ENCODE data around the gene RHBDL3.

Gene RHBDL3

DNA sequence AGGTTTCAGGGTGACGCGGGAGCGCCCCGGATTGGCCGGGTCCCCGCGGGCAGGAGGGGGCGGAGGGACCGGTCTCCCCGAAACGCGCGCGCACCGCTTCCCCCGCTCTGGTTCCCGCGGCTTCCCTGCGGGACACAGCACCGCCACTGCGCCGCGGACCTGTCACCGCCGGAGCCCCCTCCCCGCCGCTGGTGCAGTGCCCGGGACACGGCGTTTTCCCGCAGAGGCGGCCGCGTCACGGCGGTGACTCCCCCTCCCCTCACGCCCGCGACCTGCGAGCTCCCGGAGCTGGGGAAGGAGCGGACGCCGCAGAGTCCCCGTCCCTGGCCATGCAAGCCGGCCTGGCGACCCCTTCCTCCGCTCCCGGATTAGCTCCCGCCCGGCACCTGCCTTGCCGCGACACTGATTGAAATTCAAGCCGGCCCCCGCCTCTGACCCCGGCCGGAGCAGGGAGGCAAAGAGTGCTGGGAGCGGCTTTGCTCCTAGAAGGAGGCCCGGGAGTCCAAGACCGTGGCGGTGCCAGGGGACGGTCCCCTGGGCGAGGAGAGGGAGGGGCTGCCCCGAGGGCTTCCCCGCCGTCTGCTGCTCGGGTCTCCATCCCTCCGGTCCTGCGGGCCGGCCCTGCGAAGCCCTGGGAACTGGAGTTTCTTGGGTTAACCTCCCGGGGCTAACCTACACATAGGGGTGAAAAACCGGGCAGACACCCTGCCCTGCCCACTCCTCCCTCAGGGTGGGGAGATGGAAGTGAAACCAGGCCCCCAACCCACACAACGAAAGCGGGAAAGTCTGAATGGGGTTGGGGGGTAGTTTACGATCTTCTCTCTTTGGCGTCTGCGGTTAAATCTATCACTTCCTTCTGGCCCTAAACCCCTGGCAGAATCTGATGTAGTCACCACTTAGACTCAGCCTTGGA is 1.0 kb downstream of the RHBDL3 start:
- DNase-seq (ENCODE audit: low spot score) = no peak

DNA sequence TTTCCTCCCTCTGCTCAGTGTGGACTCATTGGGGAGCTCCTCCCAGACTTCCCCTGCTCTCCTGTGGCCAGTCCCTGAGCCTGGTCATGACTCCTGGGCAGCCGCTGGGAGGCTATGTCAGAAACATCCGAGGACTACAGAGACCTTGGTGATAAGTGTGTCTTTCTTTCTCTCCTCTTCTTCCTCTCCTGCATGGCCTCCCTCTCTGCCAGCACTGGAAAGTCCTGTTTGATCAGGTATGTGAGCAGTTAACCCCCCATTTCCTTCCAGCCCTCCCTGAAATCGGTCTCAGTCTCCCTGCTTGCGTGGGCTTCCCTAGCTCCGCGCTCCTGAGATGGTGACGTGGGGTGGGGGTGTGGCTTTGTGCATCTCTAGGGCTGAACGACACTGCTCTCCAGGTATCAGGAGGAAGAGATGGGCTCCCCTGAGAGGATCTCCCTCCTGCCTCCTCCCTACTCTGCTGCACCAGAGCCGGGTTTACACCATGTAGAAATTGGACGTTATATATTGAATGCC is 2.1 kb downstream of the RHBDL3 start:
- DNase-seq (ENCODE audit: low spot score) = no peak

DNA sequence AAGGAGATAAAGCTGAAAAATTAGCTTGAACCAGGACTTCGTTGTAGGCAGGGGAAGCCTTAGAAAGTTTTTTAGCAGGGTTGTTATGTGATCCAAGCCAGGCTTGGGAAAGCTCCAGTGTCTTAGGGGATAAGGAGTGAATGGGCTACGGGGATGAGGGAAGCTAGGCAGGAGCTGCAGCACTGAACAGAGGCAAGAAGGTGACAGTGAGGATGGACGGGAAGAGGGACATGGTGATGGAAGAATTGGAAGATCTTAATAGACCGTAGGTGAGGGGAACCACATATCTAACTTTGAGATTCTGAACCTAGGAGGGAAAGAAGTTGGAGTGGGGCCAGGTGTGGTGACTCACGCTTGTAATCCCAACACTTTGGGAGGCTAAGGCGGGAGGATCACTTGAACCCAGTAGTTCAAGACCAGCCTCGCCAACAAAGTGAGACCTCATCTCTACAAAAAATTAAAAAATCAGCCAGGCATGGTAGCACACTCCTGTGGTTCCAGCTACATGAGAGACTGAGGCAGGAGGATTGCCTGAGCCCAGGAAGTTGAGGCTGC is 3.2 kb downstream of the RHBDL3 start:
- DNase-seq (ENCODE audit: low spot score) = no peak

DNA sequence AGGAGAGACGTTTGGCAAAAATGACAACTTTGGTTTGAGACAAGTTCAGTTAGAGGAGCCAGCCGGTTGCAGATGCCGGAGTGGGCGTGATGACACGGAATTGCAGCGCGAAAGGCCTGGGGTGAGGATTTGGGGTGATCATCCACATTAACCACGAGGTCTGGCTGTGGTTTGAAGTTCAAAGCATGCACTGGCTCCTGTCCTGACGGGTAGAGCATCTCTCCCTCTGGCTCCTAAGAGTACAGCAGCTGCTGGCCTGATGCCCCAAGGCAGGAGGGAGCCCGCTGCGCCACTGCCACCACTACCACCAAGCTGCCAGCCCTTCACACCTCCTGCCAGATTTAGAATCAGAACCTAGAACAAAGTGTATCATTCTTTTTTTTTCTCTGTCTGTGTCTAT is 3.7 kb downstream of the RHBDL3 start:
- peak; percentile 92 for DNase-seq (ENCODE audit: low spot score)

DNA sequence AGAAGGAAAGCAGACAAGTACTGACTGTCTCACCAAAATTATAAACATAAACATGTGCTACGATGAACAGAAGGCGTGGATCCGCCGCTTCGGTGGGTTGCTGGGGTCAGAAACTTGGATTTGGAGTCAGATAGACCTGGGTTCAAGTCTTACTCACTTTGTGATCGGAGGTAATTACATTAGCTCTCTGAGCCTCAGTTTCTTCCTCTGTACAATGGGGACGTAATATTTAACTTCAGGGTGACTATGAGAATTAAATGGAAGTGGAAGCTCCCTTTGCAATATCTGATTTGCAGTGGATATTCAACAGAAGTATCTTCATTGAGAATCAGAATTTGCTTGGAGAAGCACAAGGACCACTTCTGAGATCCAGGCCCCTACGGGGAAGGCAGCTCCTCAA is 6.2 kb downstream of the RHBDL3 start:
- no peak for DNase-seq (ENCODE audit: low spot score)

DNA sequence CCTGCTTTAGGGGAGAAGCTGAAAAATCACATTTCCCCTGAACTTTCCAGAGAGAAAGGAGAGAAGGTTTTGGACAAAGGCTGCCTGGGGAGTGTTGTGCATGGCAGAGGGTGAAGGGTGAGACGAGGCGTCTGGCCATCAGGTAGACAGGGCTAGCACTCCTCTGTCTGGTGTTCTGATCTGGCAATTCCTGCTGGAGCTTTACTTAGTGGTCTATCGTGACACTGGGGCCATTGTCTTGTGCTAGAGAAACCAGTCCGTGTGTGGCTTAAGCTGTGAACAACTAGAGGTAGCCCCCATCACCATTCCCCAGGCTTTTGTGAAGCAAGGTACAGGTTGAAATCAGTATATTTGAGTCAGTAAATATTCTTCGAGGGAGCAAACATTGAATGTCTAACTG is 8.5 kb downstream of the RHBDL3 start:
- DNase-seq (ENCODE audit: low spot score) = no peak

DNA sequence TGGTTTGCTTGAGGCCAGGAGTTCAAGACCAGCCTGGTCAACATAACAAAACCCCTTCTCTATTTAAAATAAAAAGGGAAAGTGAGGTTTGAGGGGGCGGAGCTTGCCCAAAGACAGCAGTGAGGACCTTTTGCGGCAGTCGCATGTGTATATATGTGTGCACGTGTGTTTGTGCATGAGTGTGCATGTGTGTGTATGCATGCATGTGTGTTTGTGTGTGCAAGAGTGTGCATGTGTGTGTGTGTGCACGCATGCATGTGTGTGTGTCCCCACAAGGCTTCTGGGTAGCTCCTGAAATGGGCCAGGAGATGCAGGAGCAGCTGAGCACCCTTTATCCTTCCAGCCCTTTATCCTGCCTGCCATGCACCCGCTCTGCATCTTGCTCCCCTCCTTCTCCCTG is 9.0 kb downstream of the RHBDL3 start:
- DNase-seq (ENCODE audit: low spot score) = no peak

DNA sequence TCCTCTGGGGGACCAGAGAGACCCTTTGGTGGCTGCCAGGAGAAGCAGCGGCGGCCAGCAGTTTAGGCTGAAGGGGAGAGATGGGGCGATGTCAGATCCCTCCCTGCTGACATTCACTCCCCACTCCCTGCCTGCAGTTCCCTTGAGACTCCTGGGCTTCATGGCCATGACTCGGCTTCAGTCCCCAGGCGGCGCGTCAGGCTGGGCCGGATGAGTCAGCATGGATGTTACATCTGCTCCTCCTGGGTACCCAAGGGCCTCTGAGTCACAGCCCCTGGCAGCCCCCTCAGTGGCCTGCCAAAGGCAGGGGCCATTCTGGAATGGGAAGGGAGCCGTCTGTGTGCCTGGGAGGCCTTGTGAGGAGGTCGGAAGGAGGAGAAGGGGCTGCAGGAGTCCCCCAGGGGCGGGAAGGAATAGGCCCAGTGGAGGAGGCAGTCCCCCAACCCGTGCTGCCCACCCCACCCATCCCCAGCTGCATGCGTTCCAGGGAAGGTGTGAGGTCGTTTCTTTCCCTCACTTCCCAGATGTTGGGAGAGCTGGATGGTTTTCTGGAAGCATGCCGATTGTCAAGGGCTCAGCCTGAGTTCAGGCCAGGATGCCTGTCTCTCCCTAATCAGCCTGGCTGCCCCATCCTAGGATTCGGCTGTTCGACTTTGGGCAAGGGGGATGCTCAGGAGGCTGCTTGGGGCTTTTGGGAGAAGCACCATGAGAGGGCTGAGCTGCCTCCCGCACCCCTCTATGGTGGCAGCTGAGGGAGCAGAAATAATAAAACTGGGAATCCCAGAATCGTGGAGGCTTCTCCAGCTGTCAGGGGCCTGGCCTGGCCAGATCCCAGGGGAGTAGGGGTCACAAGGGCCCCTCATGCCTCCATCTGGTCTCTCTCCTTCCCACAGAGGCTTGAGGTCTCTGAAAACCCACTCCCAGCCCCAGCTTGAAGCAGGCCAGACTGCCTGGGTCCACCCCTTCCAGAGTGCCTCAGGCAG is 9.7 kb downstream of the RHBDL3 start:
- no peak for DNase-seq (ENCODE audit: low spot score)

DNA sequence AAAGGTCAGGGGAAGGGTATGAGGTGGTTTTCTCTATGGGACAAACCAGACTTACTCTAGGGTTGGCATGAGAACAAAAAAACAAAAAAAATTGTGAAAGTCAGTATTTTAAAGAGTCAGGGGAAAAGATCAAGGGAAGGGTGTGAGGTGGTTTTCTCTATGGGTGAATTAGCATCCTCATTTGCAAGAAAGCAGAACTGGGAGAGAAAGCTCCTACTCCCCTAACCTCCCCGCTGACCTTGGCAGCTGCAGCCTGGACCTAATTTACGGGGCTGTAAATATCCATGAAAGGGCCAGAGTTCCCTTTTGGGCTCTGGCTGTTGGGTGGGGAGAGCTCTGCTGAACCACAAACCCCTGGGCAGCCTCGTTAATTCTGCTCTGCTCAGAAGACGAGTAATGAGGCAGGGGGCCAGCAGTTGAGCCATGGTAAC is 10.6 kb downstream of the RHBDL3 start:
- no peak for DNase-seq (ENCODE audit: low spot score)

DNA sequence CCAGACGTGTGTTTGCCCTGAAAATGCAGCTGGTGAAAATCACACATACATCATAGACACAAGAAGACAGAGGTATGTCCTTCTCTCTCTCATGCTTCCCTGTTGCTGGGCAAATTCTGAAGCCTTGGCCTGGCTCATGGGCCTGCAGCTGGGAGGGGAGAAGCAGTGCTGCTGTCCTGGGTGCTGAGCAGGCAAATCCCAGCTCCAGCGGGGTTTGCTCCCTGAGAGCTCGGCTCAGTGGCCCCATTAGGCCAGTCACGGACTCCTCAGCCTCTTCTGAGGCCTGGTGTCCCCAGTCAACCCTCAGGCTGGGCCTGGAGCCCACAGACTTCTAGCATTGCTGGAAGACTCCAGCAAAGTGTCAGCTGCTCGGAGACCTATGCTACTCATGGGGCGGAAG is 11.7 kb downstream of the RHBDL3 start:
- no peak for DNase-seq (ENCODE audit: low spot score)

DNA sequence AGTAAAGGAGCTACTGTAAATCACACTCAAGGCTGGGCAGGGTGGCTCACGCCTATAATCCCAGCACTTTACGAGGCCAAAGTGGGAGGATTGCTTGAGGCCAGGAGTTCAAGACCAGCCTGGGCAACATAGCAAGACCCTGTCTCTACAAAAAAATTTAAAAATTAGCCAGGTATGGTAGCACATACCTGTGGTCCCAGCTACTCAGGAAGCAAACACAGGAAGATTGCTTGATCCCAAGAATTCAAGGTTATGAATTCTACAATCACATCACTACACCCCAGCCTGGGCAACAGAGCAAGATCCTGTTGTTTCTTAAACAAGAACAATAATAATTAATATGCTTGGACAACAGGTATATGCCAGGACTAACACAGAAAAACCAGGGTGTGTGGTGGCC is 13.2 kb downstream of the RHBDL3 start:
- no peak for DNase-seq (ENCODE audit: low spot score)

DNA sequence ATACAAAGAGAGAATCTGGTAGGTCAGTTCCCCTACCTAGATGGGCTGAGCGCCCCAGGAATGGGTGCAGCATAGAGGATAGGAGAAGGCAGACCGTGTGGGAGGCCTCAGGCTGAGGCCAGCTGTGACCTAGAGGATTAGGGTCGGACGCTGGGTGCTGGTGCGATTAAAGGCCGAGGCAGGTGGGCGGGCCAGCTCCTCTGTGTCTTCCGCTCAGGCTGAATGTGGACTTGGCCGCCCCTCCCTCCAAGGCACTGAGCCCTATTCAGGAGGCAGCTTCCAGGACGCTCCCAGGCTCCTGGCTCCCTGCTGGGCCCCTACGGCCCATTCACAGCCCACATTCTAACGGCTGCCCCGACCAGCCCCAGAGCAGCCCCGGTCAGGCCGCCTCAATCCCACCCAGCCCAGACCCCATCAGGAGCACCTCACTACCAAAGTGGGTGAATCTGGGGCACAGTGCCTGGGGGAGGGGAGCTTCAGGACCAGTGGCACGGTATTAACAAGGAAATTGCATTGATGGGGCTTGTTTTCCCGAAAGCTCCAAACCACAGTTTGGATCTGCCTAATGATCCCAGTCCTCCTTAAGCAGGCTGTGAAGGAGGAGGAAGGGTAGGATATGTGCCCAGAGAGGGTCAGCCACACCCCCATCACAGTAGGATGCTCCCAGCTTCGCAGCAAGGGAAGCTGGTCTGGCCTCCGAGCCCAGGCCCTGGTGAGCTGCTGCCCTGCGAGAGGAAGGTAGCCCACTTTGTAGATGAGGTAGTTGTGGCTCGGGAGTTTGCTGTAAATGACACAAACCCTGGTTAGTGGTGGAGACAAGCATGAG is 14.5 kb downstream of the RHBDL3 start:
- DNase-seq (ENCODE audit: low spot score) = no peak

DNA sequence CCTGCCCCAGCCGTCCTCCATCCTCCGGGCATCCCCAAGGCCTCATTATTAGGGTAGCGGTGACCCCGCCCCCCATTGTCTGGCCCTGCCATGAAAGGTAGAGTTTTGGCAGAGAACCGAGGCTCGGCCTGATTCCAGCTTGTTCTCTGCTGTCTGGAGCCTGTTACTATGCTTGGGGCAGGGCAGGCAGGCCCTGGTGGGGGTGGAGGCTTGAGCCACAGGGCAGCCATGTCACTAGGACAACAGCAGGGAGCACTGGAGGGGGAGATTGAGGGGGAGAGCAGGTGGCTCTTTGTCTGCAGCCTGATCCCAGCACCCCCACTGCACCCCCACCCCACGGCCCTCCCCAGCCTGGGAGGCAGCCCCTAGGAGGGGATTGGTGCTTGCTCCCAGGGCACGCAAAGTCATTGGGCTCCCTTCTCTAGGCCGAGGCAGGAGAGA is 15.4 kb downstream of the RHBDL3 start:
- DNase-seq (ENCODE audit: low spot score) = no peak

DNA sequence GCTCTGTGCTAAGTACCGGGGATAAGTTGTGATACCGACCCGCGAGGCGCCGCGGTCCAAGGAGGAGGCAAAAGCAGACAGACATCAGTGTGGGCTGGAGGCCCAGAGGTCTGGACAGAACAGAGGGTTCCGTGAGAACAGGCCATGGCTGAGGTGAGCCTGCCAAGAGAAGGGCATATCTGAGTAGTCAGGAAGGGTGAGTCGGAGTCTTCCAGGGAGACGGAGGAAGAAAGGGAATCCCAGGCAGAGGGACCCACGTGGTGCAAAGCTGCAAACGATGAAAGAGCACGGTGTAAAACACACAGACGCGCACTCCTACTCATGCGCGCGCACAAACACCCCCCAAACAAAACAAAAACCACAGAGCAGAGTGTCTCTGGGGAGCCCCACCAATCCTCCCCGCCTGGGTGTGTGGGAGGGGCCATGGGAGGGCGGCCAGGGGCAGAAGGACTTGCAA is 18.1 kb downstream of the RHBDL3 start:
- no peak for DNase-seq (ENCODE audit: low spot score)

DNA sequence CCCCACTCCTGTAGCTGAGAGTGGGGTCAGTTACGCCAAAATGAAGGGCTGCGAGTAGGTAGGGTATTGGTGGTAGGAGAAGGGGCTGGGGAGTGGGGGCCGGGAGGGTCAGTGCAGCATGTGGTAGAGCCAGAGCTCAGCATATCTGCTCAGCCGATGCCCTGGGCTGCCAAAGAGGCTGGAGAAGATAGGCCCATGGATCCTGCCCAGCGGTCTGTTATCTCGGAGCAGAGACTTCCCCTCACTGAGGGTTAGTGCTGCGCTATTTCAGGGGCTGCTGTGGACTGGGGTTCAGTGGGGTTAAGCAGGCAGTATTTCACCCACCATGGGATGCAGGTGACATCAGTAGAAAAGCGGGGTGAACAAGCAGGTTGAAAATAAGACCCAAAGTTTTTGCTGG is 19.7 kb downstream of the RHBDL3 start:
- no peak for DNase-seq (ENCODE audit: low spot score)

DNA sequence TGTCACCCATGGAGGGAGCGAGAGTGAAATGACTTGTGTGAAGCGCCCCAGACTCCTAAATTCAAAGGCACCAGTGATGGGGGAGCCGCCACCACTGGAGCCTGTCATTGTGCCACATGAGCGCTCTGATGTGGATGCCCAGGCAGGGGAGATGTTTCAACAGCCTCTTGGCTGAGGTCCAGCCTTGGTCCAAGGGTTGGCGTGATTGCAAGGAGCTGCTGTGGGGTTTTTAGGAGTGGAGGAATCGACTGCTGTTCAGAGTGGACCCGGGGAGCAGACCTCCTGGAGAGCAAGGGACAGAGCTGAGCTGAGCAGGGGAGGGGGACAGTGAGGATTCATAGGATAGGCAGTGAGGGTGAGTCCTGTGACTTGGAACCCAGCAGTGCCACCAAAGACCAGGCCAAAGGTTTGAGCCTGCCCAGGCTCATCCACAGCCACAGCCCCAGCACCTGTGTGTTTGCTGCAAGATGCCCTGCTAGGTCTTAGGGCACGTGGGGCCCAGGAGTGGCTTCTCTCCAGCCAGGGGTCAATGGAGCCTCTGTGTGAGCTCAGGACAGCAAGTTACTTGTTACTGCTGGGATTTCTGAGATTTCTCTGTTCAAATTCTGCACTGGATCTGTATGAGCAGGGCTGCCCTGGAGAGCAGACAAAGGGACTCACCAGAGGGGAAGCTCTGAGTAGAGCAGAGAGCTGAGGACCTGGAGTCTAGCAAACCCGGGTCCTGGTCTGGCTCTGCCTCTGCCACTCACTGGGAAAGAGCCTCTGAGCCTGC is 20.3 kb downstream of the RHBDL3 start:
- DNase-seq (ENCODE audit: low spot score) = no peak

DNA sequence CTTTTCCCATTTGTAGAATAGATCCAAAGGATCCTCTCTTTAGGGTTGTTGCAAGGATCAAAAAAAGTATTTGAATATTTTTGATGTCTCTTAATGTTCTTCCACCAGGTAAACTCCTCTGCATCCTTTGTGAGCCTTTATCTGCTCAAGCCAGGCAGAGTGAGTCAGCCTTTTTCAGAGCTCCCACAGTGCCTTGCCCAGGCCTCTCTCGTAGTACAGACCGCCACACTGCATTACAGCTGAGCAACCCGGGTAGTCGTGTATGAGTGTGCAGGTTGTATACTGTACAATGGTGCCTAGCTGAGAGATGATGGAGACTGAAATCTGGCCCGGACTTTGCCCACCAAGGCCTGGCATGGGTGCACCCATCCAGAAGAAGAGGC is 20.9 kb downstream of the RHBDL3 start:
- DNase-seq (ENCODE audit: low spot score) = no peak

DNA sequence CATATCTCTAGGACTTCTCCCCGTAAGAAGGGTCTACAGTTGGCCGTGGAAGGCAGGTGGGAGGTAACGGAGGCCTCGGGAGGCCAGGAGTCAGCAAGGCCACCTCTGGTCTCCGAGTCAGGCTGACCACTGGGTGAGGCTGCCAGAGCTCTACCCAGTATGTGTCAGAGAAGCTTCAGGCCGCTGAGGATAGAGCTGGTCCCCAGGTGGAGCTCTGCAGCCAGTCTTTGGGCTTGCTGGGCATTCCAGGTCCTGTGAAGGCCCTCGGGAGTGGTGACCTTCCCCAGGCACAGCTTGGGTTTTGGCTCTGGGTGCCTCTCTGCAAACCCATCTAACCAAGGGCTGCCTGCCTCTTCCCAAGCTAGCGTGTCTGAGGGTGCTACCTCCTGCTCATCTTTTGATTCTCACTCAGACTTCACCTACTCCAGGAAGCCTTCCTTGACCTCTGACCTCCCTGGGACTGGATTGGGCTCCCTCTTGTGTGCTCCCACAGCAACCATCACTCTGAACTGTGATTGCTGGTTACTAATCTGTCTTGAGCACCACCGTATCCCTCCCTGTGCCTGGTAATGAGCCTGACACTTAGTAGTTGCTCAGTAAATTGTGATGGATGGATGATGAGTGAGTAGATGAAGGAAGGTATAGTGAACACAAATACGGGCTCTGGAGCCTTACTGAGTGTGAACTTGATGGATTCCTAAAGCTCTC is 22.3 kb downstream of the RHBDL3 start:
- no peak for DNase-seq (ENCODE audit: low spot score)

DNA sequence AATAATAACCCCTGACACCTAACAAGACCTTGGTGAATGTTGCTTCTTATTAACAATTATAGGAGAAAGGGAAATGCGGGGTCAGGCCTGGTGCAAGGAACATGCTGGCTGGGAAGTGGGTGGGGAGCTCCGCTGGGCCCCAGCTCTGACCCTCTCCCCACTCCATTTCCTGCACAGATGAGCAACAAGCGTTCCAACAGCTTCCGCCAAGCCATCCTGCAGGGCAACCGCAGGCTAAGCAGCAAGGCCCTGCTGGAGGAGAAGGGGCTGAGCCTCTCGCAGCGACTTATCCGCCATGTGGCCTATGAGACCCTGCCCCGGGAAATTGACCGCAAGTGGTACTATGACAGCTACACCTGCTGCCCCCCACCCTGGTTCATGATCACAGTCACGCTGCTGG is 23.0 kb downstream of the RHBDL3 start:
- DNase-seq (ENCODE audit: low spot score) = no peak
